GM19351 (cell line): ENCODE results near the gene NUBP2.

Experiments
- ATAC-seq: cut with Tn5 transposase; IDR thresholded peaks from one replicate; pipeline ENCODE4 v1.9.1; 2021; ENCODE audit warnings: mild to moderate bottlenecking, moderate library complexity; ENCODE audit not compliant: unreplicated experiment

NUBP2 gene

GRCh38 chr16:1757714-1758461, 24.9 kb upstream of the NUBP2 start:
- no peak for ATAC-seq

GRCh38 chr16:1758923-1759322, 23.8 kb upstream of the NUBP2 start:
- ATAC-seq = no peak

GRCh38 chr16:1759511-1759910, 23.2 kb upstream of the NUBP2 start:
- no peak for ATAC-seq

GRCh38 chr16:1760911-1761310, 21.8 kb upstream of the NUBP2 start:
- ATAC-seq = no peak

GRCh38 chr16:1761751-1762150, 21.0 kb upstream of the NUBP2 start:
- no peak for ATAC-seq

- no peak for ATAC-seq
These were observed 20.4 kb upstream of the NUBP2 start for GRCh38 chr16:1762196-1762878.

GRCh38 chr16:1762879-1763520, 19.8 kb upstream of the NUBP2 start:
- no peak for ATAC-seq

- no peak for ATAC-seq
These were observed 18.9 kb upstream of the NUBP2 start for GRCh38 chr16:1763521-1764511.

- ATAC-seq = no peak
These were observed 17.8 kb upstream of the NUBP2 start for GRCh38 chr16:1764971-1765370.

- no peak for ATAC-seq
These were observed 16.9 kb upstream of the NUBP2 start for GRCh38 chr16:1765826-1766225.

GRCh38 chr16:1766231-1766630, 16.5 kb upstream of the NUBP2 start:
- no peak for ATAC-seq

- ATAC-seq = no peak
These were observed 16.1 kb upstream of the NUBP2 start for GRCh38 chr16:1766701-1767100.

GRCh38 chr16:1767116-1767994, 15.4 kb upstream of the NUBP2 start:
- no peak for ATAC-seq

GRCh38 chr16:1768061-1768766, 14.5 kb upstream of the NUBP2 start:
- no peak for ATAC-seq

- no peak for ATAC-seq
These were observed 13.9 kb upstream of the NUBP2 start for GRCh38 chr16:1768767-1769401.

GRCh38 chr16:1769402-1770300, 13.1 kb upstream of the NUBP2 start:
- ATAC-seq = no peak

- ATAC-seq = no peak
These were observed 12.2 kb upstream of the NUBP2 start for GRCh38 chr16:1770328-1771187.
